Measurements from ENCODE around the gene VPS50.

VPS50 gene

DNA sequence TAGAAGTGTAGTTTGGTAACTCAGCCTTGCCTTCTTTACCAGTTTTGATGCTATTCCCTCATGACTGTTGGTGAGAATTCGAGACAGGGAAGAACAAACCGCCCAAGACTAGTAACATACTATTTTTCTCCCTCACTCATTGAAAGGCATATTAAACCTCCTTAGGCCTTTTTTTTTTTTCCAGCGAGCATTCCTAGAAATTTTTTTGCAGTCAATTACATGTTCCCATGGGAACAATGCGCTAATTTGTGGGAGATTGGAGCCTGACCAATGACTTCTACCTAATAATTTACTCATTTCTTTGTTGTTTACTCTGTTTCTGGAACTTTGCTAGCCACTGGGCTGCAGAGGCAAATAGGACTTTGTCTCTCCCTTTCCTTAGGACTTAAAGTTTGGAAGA, 6.0 kb downstream of the VPS50 start:
- CTCF ChIA-PET = no interaction called here
- TF ChIP-seq, protein P1, sequence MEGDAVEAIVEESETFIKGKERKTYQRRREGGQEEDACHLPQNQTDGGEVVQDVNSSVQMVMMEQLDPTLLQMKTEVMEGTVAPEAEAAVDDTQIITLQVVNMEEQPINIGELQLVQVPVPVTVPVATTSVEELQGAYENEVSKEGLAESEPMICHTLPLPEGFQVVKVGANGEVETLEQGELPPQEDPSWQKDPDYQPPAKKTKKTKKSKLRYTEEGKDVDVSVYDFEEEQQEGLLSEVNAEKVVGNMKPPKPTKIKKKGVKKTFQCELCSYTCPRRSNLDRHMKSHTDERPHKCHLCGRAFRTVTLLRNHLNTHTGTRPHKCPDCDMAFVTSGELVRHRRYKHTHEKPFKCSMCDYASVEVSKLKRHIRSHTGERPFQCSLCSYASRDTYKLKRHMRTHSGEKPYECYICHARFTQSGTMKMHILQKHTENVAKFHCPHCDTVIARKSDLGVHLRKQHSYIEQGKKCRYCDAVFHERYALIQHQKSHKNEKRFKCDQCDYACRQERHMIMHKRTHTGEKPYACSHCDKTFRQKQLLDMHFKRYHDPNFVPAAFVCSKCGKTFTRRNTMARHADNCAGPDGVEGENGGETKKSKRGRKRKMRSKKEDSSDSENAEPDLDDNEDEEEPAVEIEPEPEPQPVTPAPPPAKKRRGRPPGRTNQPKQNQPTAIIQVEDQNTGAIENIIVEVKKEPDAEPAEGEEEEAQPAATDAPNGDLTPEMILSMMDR (IDR thresholded peaks at IDR 0.05; ENCODE audit: control extremely low read depth, extremely low read depth, low read depth, missing control alignments) = no peak

DNA sequence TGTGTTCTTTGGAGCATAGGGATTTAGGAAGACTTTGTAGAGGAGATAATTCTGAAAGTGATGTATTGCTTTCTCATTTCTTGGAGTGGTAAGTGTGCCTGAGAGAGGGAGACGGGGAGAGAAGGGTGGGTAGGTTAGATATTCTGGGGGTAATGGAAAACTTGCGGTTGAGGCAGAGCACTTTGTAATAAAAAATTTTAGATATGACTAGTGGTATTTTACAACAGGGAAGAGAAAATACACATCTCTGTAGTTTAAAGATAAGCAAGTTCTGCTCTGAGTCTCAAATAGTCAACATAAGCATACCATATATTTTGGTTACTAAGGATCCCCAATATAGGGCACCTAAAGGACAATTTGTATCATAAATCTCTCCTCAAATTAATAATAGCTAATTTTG, 6.6 kb downstream of the VPS50 start:
- POLR2A ChIA-PET = no interaction called here

More for the DNA sequence above, 6.0 kb downstream of the VPS50 start:
- POLR2A ChIA-PET = no interaction called here
- no peak for DNase-seq (ENCODE audit: extremely low spot score)

DNA sequence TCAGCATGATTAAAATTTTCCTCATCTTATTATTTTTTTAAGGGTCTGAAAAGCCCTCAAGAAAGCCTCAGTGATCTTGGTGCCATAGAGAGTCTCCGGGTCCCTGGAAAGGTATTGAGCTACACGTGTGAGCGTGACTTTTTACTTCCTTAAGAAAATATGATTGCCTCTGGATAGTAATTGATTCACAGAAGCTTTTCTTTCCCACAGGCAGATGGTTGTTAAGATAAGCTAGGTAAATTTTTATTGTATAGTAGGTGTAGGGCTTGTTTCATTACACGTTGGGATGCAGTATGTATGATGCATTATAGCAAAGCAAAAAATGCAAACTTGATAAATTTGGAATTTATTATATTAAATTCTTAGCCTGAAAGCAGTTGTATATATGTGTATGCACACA, 7.7 kb downstream of the VPS50 start:
- no peak for DNase-seq (ENCODE audit: extremely low spot score)
- TF ChIP-seq, protein P1 (IDR thresholded peaks at IDR 0.05; ENCODE audit: control extremely low read depth, extremely low read depth, low read depth, missing control alignments) = no peak
- POLR2A ChIA-PET = no interaction called here
- CTCF ChIA-PET = interaction anchor here (2.2 to 2.3 kb wide), 2 partner anchors 11 to 312 kb away, joined by 8 read pairs; no protein-coding TSS in a partner anchor

More for the DNA sequence above, 6.6 kb downstream of the VPS50 start:
- DNase-seq (ENCODE audit: extremely low spot score) = no peak
- TF ChIP-seq, protein P1 (IDR thresholded peaks at IDR 0.05; ENCODE audit: control extremely low read depth, extremely low read depth, low read depth, missing control alignments) = no peak
- CTCF ChIA-PET = interaction anchor here (2.2 kb wide), 1 partner anchor 10 kb away, joined by 8 read pairs; no protein-coding TSS in a partner anchor

DNA sequence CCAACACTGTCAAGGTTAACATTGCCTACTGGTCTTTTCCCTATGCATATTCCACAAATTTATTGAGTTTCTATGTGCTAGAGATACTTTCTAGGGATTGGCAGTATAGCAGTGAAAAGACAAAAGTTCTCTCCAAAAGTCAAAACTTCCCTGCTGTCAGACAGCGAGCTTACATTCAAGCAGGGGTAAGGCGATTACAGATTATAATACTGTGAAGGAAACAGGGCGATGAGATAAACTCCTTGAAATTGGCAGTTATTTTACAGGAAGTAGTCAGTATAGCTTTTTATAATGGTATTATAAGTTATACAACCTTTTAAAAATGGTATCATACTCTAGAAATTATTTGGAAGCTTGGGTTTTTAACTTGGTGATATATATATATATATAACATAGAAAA, 9.9 kb downstream of the VPS50 start:
- ChIA-PET CTCF (interaction anchor here (1.0 to 3.2 kb wide), 4 partner anchors 10 to 310 kb away, joined by 3 to 13 read pairs (median 6); partner anchors contain the start of gene VPS50), POLR2A (no interaction called here)
- DNase-seq (ENCODE audit: extremely low spot score) = no peak
- TF ChIP-seq, protein P1 (IDR thresholded peaks at IDR 0.05; ENCODE audit: control extremely low read depth, extremely low read depth, low read depth, missing control alignments) = no peak

DNA sequence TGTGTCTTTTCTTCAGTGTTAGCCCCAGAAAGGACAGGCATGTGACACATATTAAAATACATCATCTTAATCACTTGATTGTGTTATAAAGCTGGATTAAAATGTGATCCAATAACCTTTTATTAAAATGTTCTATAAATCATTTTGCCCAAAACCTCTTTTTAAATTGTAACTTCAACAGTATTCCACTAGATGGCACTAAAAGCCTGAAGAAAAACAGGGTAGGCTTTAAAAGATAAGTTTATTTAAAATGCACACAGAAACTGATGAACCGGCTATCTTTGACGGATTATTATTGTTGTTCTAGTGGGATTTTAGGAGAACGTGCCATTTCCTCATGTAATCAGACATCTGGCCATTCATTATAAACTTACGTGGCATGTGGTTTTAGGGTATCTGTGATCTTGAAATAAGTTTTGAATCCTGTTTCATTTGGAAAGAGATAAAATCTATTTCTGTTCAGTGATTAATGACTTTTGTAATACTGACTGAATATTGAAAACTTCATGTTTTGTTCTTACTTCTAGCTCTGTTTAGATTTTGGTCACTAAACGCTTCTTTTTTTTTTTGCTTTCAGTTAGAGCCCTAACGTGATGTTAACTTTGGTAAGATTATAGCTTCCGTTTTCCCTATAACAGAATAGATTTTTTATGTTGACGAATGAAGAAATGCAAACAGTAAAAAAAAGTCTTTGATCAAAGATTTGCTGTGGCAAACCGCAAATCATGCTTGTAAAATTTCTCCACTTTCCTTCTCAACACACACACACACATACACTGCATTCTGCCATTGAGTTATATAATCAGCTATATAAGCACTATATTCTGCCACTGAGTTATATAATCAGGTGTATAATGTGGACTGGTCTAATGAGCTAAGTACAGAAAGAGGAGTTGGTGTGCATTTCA, 13.6 kb downstream of the VPS50 start:
- ChIA-PET CTCF (interaction anchor here (0.7 to 4.4 kb wide), 19 partner anchors 12 to 1191 kb away, joined by 3 to 56 read pairs (median 4); partner anchors contain the start of genes COL1A2 and VPS50), POLR2A (no interaction called here)
- TF ChIP-seq, protein P1 (IDR thresholded peaks at IDR 0.05; ENCODE audit: control extremely low read depth, extremely low read depth, low read depth, missing control alignments) = peak; percentile 44
- DNase-seq (ENCODE audit: extremely low spot score) = no peak

DNA sequence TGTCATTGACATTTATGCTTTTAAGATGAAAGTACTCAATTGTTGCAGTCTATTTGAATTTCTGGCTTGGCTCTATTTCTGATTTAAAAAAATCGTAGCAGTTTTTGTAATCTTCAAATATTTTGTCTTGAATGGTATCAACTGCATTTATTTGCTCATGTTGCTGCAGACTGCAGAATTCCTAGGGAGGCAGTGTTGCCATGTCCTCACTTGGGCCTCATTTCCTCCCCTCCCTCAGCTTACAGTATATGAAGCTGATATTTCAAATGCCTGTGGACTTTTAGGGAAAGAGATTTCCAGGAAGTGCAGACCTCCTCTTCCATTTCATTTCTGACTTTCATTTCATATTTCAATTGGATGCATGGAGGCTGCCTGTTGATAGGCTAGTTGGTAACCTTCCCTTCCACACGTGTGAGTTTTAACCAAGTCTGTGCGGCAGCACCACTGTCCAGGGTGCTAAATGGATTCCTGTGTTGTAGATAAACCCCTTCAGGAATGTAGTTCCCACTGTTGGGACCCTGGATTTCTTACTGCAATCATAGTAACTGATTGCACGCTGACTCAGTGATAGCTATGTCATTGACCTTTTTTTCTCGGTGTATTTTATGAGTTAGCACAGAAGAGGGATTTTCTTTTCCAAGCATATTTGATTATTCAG, 17.5 kb downstream of the VPS50 start:
- TF ChIP-seq, protein P1 (IDR thresholded peaks at IDR 0.05; ENCODE audit: control extremely low read depth, extremely low read depth, low read depth, missing control alignments) = no peak
- ChIA-PET CTCF (no interaction called here), POLR2A (no interaction called here)
- DNase-seq (ENCODE audit: extremely low spot score) = no peak

All from GM10248 (cell line).